ENCODE data around the gene FBXL12. TPM values are rescaled to one million over a fixed set of nuclear protein-coding genes. Genes with fewer than 3 reads are reported as not detected.
"Not testable (repeated sequence)": the region's sequence is repeated elsewhere in the genome, so short reads cannot be mapped to it uniquely, and the experiment has no call there.

Gene FBXL12
- total RNA-seq, 1 experiment from 2014 or later = 24.3 TPM

DNA sequence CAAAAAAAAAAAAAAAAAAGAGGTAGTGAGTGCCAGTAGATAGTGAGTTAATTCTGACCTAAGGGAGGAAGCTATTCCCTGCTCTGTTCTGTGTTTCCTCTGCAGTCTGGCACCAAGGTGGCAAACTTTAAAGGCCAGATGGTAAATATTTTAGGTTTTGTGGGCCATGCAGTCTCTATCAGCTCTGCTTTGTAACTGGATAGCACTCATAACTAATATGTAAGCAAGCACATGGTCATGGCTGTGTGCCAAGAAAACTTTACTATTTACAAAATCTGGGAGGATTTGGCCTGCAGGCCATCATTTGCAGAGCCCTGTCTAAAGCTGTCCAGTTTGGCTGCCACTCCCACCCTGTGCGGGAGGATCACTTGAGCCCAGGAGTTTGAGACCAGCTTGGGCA is 20.5 kb upstream of the FBXL12 start:
- DNase-seq (ENCODE audit: low read depth) = no peak

DNA sequence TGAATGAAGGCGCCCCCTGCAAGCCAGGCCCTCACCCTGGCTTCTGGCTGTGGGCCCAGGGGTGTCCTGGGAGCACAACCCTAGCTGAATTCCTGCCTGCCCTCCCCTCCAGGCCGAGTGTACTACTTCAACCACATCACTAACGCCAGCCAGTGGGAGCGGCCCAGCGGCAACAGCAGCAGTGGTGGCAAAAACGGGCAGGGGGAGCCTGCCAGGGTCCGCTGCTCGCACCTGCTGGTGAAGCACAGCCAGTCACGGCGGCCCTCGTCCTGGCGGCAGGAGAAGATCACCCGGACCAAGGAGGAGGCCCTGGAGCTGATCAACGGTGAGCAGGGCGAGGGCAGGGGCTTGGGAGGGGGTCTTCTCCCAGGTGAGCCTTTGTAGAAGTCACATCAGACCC is 19.4 kb upstream of the FBXL12 start:
- no peak for DNase-seq (ENCODE audit: low read depth)

DNA sequence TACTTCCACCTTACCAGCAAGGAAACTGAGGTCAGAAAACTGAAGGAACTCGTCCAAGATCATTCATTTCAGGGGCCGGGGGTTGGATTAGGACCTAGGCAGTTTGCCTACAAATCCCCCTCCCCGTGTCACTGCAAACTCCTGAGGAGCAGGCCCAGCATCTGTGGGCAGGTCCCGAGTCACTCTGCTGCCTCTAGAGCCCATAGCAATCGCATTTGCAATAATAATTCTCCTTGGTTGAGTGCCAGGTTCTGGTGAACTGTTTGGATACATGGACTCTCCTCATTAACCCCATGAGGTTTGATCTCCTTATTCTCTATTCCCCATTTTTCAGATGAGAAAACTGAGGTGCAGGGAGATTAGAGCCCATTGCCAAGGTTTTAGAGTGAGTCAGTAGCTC is 17.1 kb upstream of the FBXL12 start:
- no peak for DNase-seq (ENCODE audit: low read depth)

DNA sequence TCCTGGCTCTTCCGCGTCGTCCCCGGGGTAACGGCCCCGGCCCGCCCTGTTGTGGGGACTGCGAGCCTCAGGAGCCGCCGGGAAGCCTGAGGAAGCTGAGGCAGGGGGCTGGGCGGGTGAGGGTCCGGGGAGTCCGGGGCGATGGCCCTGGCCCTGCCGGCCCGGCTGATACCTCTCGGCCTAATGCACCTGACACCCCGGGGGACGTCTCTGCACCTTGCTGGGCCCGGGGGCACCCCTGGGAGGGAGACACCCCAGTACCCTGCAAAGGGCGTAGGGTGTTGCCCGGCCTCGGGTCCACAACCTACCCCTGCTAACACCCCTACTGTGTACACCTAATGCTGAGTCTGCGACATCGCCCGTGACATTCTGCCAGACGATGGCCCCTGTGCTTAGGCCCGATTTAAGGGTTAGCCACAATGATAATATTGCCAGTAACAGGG is 16.6 kb upstream of the FBXL12 start:
- no peak for DNase-seq (ENCODE audit: low read depth)

DNA sequence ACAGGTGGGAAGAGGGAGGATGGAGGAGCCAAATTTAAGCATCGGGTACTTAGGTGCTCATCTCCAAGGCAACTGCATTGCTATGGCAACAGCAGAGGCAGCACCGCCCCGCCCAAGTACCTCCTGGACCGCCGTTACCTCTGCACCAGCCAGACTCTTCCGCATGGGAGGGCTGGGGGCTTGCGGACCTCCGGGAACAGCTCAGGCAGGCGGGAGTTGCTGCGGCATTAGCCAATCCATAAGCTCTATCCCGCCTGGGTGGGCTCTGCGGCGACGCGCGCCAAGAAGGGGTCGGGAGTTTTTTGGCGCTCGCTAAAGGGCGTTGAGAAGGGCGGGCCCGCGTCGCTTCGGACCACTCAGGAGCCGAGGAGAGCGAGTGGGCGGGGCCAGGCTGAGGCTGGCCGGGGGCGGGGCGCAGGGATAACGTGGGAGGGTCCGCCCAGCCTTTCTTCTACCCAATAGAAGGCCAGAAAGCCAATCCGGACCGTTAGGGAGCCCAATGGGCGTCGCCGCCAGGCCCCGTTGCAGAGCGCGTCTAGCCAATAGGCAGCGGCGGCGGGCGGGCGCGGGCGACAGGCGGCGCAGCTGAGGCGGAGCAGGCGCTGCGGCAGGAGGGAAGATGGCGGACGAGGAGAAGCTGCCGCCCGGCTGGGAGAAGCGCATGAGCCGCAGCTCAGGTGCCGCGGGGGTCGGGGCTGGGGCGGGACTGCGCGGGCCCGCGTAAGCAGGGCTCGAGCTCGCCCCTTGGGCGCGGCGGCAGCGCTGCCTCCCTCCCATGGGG is 16.0 kb upstream of the FBXL12 start, which contains the start of gene PIN1:
Gene PIN1 (plus strand): TSS at position 593 of the 781 bp plus-strand sequence. CDS start 27 bp downstream, at position 620.
- peak; percentile 98 for DNase-seq (ENCODE audit: low read depth)

DNA sequence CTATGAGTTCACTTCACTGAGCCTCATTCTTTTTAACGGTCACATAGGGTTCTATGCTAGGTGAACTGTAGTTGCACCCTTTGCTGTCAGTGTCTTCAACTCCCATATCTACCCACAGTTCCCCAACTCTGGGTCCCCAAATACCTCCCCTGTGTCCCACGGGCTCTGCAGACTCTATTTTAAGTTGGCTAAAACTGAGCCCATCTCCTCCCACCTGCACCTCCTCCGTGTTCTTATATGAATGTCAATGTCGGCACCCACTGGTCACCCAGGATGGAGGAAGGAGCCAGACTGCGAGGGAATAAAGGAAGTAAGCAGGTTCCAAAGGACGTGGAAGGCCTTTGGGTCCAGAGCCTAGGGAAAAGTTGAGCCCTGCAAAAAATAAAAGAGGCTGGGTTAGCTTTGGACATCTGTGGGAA is 15.4 kb upstream of the FBXL12 start:
- DNase-seq (ENCODE audit: low read depth) = no peak

DNA sequence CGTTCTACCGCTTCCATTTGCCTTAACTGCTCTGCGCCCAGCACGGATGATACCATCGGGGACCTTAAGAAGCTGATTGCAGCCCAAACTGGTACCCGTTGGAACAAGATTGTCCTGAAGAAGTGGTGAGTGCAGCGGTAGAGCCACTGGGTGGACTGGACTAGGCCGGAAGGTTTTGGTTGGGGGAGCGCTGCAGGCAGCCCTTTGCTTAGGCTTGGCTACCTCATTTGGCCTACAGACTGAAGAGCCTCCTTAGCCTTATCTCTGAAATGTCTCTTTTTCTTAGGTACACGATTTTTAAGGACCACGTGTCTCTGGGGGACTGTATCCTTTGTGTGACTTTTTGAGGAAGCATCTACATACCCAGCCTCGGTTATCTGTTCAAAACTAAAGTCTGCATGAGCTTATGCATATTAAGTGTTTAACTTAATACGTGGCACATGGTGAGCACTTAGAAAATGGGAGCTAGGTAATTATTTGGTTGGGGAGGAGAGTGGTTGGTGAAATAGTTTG is 9.7 kb upstream of the FBXL12 start:
- no peak for DNase-seq (ENCODE audit: low read depth)

DNA sequence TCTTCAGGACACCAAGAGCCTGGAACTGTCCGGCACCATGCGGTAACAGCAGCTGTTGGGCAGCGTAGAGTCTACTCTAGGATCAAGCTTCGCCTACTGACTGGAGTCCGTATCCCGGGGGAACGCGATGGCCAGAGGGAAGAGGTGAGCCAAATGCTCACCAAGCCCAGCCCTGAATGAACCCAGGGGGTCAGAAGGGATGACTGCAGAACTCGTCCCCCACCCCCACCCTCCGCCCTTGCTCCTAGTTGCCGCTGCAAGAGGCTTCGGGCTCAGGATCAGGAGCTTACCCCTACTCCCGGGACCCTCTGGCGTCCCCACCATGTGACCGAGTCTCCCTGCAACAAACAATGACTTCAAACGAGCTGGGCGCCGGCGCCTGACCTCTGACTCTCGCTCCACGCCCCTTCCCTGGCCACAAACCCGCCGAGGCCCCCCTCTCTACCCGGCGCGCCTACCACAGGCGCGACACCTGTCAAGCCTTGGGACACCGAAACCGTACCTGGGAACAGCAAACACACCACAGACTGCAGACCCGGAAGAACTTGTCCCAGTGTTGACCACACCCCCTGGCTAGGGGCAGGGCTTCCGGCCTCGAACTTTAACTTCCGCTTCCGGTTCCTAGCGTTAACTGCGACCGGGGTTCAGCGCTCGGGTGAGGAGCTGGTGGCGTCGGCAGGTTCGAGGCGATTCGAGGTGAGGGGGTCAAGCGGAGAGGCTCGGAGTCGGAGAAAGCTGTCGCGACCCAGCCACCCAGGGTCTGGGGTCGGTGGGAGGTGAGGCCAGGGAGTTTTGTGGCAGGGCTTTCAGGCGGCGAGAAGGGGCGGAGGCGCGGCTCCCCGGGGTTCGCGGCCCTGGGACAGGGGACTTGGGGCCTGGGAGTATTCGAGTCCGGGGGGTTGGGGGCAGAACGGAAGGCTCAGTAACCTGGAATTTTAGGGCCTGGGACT is 8.7 kb upstream of the FBXL12 start, which contains the start of gene UBL5:
Gene UBL5 (plus strand): TSS at position 630 of the 950 bp plus-strand sequence. CDS start 420 bp downstream, outside the sequence.
- peak; percentile 84 for DNase-seq (ENCODE audit: low read depth)

DNA sequence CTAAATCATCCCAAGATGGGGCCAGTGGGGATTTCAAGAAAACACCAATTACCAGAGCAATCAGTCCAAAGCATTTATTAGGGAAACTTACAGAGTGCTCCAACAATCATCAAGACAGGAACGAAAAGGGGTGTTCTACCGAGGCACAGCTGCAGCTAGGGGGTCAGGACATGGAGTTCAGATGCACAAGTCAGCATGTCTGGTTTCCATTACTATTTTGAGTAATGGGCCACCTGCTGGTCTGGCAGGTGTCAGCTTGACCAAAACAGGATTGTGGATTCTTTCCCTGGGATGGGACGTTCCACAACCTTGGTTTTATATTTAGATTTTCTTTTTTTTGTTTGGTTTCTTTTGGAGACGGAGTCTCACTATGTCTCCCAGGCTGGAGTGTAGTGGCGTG is 4.9 kb upstream of the FBXL12 start:
- no peak for DNase-seq (ENCODE audit: low read depth)

DNA sequence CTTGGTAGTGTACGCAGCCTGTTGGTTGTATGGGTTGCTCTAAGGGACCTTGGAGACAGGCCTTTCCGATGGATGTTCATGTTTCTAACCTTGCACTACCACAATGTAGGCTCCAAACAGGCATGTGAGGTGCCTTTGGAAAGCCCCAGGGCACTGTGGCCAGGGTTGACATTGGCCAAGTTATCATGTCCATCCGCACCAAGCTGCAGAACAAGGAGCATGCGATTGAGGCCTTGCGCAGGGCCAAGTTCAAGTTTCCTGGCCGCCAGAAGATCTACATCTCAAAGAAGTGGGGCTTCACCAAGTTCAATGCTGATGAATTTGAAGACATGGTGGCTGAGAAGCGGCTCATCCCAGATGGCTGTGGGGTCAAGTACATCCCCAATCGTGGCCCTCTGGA is 1.2 kb upstream of the FBXL12 start:
- not testable (repeated sequence) for DNase-seq (ENCODE audit: low read depth)

DNA sequence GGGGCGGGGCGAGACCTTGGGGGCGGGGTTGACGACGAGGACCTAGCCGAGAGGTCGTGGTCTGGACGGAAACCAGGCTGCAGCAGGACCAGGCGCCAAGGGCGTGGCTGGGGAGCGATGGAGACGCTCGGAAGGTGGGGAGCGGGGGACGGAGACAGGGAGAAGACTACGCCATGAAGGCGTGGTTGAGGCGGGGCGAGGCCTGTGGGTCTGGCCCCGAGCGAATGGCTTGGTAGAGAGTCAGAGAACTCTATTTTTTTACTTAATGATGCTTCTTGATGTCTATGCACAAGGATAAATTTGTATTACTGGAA is 674 bp upstream of the FBXL12 start:
- no peak for DNase-seq (ENCODE audit: low read depth)

DNA sequence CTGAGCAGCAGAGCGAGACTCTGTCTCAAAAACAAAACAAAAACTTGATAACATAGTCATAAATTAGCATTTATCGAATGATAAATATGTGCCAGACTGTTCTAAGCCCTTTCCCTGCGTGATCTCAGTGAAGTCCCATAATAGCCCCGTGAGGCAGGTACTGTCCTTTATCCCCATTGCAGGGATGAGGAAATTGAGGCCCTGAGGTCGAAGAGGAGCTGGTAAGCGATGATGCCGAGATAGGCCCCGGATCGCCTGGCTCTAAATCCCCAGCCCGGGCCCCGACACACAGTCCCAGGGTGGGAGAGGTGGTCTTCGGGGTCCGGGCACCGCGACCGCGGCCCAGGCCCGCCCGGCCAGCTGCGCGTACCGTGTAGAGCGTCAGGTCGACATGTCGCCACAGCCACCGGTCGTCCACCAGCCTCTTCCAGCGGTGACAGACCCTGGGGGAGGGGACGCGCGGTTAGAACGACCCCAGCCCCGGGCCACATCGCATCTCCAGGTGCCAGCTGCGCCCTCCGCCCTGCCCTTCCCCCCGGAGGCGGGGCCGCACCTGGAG is 625 bp downstream of the FBXL12 start:
- no peak for DNase-seq (ENCODE audit: low read depth)

DNA sequence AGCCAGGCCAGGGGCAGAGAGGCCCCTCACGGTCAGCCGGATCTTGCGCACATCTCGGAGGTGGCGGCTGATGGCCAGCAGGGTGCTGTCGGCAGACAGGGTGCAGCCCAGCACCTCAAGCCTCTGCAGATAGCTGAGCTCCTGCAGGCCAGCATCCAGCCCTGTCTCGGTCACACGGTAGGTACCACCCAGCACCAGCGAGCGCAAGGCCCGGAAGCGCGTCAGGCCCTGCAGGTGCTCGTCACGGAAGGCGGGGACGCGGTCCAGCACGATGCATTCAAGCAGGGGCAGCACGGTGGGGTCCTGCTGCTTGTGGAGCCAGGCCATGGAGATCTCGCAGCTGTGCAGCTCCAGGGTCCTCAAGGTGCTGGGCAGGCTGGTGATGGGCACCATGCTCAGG is 7.7 kb downstream of the FBXL12 start:
- no peak for DNase-seq (ENCODE audit: low read depth)

DNA sequence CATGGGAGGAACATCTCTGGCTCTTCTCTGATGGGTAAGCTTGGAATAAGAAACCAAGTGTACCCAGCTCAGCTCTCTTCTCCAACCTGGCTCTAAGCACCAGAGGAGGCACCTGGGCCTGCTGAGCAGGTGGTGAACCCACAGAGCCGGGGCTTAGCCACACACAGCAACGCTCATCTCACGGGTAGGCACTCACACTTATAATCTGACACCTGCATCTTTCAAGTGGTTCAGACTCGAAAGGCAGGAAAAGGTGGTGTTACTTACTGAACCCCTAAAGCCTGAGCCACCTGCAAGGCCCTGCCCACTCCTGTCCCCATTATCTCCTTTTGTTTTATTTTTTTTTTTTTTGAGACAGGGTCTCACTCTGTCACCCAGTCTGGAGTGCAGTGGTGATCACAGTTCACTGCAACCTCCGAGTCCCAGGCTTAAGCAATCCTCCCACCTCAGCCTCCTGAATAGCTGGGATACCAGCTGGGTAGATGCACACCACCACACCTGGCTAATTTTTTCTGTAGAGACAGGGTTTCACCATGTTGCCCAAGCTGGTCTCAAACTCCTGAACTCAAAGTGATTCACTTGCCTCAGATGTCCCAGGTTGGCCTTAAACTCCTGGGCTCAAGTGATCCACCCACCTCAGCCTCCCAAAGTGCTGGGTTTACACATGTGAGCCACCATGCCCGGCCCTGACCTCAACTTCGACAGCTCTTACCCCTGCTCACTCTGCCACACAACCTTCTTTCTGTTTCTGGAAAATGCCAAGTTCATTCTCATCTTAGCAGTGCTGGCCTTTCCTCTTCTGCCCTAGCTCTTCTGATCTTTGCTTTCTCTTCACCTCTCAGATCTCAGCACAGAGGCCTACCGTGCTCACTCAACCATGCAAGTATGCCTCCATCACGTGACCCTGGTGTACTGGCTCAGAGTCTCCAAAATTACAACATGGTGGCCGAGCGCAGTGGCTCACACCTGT is 9.7 kb downstream of the FBXL12 start:
- no peak for DNase-seq (ENCODE audit: low read depth)

DNA sequence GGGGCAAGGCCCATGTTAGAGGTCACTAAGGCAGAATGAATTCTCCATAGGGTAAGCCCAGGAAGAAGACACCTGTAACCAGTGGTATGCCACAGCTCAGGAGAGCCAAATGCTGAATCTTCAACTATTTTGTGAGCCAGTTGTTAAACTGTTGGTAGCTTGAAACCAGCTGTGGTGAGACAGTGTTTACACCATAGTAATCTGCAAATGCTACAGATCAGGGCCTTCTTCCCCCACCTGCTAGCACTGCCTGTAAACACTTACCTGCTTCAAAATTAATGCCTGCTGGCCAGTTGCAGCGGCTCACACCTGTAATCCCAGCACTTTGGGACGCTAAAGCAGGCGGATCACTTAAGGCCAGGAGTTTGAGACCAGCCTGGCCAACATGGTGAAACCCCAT is 12.1 kb downstream of the FBXL12 start:
- DNase-seq (ENCODE audit: low read depth) = no peak

DNA sequence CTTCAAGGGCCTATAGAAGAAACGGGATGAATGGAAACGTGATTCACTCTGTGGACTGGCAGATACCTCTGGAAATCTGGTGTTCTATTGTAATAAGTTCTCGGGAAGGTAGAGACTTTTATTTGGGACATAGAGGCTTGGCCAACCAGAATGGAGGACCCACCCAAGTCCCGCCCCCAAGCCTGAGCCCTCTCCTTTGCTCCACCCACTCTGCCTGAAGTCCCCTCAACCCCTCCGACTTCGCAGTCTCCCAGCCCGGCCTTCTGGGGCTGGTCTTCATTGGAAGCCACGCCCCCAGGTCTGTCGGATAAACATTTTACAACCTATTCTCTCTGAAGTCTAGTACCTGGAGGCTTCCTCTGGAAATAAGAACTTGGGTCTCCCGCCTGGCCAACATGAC is 16.9 kb downstream of the FBXL12 start:
- no peak for DNase-seq (ENCODE audit: low read depth)

DNA sequence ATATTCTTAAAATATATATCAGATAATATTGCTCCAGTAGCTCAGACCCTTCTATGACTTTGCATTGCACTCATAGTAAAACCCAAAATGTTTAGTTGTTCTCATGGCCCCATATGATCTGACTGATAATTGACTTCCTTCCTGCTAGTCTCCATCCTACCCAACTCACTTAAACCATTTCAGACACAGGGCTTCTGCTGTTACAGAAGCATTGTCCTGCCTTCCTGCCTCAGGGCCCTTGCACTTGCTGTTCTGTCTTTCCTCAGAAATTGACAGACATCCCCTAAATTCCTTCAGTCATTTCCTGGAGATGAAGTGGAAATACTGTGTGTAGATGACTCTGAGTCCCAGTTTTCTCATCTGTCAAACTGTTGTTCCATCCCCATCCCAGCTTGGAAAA is 19.7 kb downstream of the FBXL12 start:
- DNase-seq (ENCODE audit: low read depth) = no peak

DNA sequence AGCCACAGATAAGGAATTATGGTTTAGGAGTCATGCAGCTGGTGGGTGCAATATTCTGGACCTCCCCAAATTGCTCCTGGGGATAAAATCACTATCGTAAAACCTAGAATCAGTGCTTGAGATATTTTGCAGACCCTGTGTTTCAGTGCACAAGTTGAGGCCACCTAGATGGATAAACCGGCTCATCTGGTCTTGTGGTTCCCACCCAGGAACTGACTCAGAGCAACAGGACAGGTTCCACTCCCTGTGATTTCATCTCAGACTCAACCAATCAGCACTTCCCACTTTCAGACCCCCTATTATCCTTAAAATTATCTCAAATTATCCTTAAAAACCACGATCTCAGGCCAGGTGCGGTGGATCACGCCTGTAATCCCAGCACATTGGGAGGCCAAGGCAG is 21.0 kb downstream of the FBXL12 start:
- no peak for DNase-seq (ENCODE audit: low read depth)

DNA sequence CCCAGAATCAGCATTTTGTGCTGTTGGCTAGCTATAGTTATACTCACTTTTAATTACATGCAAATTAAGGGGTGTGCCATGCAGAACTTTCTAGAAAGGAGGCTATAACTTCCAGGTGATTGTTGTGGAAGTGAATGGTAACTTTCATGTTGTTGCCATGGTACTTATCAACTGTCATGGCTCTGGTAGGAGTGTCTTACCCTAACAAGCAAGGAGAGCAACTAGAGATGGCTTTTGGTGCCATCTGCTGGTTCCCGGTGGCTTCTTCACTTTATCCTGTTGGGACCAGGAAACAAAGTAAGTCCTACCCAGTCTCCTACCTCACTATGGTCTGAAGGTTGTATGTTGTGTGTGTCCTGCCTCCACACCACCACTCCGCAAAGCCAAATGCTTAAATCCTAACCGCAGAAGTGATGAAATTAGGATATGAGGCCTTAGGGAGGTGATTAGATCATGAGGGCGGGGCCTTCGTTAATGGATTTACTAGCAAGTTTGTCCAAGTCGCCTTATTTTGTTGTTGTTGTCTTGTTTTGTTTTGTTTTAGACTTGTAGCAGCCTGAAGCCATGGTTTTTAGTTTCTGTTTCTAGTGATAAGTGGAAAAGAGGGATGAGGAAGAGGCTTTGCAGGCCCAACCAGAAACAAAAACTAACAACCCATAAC is 22.6 kb downstream of the FBXL12 start:
- peak; percentile 88 for DNase-seq (ENCODE audit: low read depth)

DNA sequence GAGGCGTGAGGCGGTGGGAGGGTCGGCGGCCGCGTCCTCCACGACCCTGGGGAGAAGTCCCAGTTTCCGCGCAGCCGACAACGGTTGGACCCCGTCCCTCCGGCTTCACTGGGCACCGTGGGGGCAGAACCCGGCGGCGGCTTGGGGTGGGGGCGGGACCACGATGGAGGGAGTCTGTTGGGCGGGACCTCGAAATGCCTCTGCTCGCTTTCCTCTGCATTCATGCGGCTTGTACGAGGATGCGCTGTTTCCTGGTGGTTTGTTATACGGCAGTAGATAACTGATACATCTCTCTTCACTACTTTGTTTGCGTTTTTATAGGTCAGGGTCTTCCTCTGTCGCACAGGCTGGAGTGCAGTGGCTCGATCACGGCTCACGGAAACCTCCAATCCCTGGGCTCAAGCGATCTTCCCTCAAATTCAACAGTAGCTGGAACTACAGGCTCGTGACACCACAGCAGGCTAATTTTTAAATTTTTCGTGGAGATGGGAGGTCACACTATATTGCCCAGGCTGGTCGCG is 25.7 kb downstream of the FBXL12 start:
- DNase-seq (ENCODE audit: low read depth) = no peak
